ENCODE results near the gene CPLX3.

The CPLX3 gene

GRCh38 chr15:74838137-74838516 is 11.7 kb downstream of the CPLX3 start:
- in situ Hi-C loops (cut with HindIII; ENCODE audit: low sequenced_read_pairs) = no loop called here
- H3K4me3 ChIP-seq (ENCODE audit: low read depth, low read length) = no peak overlapping the region
- no peak for DNase-seq (ENCODE audit: low read depth, low spot score)
- no peak for TF ChIP-seq CTCF (IDR thresholded peaks at IDR 0.05; ENCODE audit: low read depth, low read length)

GRCh38 chr15:74838746-74839525 is 12.5 kb downstream of the CPLX3 start:
- in situ Hi-C loops (cut with HindIII; ENCODE audit: low sequenced_read_pairs) = no loop called here
- H3K4me3 ChIP-seq (ENCODE audit: low read depth, low read length) = no peak overlapping the region
- no peak for DNase-seq (ENCODE audit: low read depth, low spot score)
- no peak for TF ChIP-seq CTCF (IDR thresholded peaks at IDR 0.05; ENCODE audit: low read depth, low read length)

- H3K4me3 ChIP-seq (ENCODE audit: low read depth, low read length) = no peak overlapping the region
- in situ Hi-C loops (cut with HindIII; ENCODE audit: low sequenced_read_pairs) = no loop called here
- no peak for DNase-seq (ENCODE audit: low read depth, low spot score)
- no peak for TF ChIP-seq CTCF (IDR thresholded peaks at IDR 0.05; ENCODE audit: low read depth, low read length)
Observed at GRCh38 chr15:74839526-74840395, 13.3 kb downstream of the CPLX3 start.

DNA sequence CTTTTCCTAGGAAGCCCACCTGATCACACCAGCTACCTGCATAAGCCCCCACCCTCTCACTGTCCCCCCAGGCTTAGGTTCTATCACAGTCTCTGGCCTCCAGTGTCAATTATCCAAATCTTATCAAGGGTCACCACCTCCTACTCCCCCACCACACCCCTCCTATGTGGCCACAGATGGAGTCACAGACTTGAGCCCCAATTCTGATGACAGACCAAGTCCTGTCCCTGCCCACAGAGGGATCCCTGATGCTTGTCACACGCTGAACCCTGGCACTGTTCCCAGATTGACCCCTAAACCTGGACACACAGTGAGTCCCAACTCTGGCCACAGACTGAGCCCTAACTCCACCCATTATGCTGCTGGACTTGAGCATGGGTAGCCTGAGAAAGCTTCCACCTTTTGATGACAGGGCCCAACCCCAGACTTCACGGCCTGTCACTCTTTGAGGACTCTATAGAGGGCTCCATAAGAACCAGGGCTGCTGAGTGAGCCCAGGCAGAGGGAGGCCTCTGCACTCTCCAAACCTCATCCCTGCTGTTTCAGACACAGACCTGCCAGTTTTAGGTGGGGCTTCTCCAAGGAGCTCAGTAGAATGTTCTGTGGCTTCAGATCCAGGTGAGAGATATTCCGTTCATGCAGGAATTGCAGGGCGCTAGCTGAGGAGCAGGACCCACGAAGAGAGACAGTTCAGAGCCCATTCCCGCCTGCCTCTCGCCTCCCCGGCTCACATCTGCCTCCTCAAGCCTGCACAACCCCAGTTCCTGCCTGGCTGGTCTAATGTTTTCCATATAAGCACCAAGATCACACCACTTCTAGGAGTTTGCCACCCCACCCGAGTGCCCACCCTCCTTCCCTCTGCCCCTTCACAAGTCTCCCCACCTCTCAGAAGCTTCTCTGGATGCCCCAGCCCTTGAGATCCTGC is 14.7 kb downstream of the CPLX3 start:
- TF ChIP-seq CTCF (IDR thresholded peaks at IDR 0.05; ENCODE audit: low read depth, low read length) = no peak
- H3K4me3 ChIP-seq (ENCODE audit: low read depth, low read length) = no peak overlapping the region
- in situ Hi-C loops (cut with HindIII; ENCODE audit: low sequenced_read_pairs) = no loop called here
- DNase-seq (ENCODE audit: low read depth, low spot score) = no peak

GRCh38 chr15:74841891-74842373 is 15.5 kb downstream of the CPLX3 start:
- H3K4me3 ChIP-seq (ENCODE audit: low read depth, low read length) = peak overlapping the region; percentile 88
- in situ Hi-C loops (cut with HindIII; ENCODE audit: low sequenced_read_pairs) = no loop called here
- TF ChIP-seq CTCF (IDR thresholded peaks at IDR 0.05; ENCODE audit: low read depth, low read length) = no peak
- DNase-seq (ENCODE audit: low read depth, low spot score) = no peak
